SU-DHL-6 (cell line): ENCODE data around the gene PKD2.

Experiments used
- H2AFZ ChIP-seq: fragments of 200-600 bp; sonication (generic); 2 replicates; pipeline ENCODE4 v1.6.1; 2014; ENCODE audit warnings: low read depth, mild to moderate bottlenecking, moderate library complexity, mixed read lengths, antibody characterized with exemption, low read length; ENCODE audit not compliant: severe bottlenecking
- H3F3A ChIP-seq: fragments of 200-600 bp; shearing (Covaris generic); 2 replicates; pipeline ENCODE4 v1.6.0; 2016; ENCODE audit warnings: antibody characterized with exemption, mild to moderate bottlenecking; ENCODE audit not compliant: insufficient read depth
- H3K27ac ChIP-seq: fragments of 200-600 bp; sonication (generic); 2 replicates; pipeline ENCODE4 v1.5.1; 2016; ENCODE audit warnings: low read depth, mild to moderate bottlenecking, low read length, moderate library complexity, mixed read lengths
- H3K27me3 ChIP-seq: fragments of 200-600 bp; sonication (generic), shearing (Covaris generic); 2 replicates; pipeline ENCODE4 v1.6.0; 2014; ENCODE audit warnings: mild to moderate bottlenecking, low read length
- H3K36me3 ChIP-seq: fragments of 200-600 bp; sonication (generic); 2 replicates; pipeline ENCODE4 v1.6.1; 2014; ENCODE audit warnings: mild to moderate bottlenecking, low read length, mixed read lengths
- H3K4me2 ChIP-seq: fragments of 300-600, 200-600 bp; shearing (Covaris generic), sonication (generic); 2 replicates; pipeline ENCODE4 v1.6.0; 2014; ENCODE audit warnings: low read length, low read depth, mild to moderate bottlenecking; ENCODE audit not compliant: poor library complexity, severe bottlenecking
- H3K4me3 ChIP-seq: fragments of 200-600 bp; sonication (generic); 2 replicates; pipeline ENCODE4 v1.5.1; 2014; ENCODE audit warnings: antibody characterized with exemption, low read length, mild to moderate bottlenecking, mixed read lengths; ENCODE audit not compliant: insufficient read depth, poor library complexity, severe bottlenecking
- H3K79me2 ChIP-seq: fragments of 200-600 bp; sonication (generic); 2 replicates; pipeline ENCODE4 v1.6.1; 2014; ENCODE audit warnings: mild to moderate bottlenecking, low read length, moderate library complexity; ENCODE audit not compliant: insufficient read depth
- H3K9ac ChIP-seq: fragments of 200-600 bp; sonication (generic); 2 replicates; pipeline ENCODE4 v1.7.0; 2014; ENCODE audit warnings: mild to moderate bottlenecking, low read length
- H3K9me2 ChIP-seq: fragments of 200-600 bp; sonication (generic); replicated peaks from 2 replicates; pipeline ENCODE4 v1.6.1; 2014; ENCODE audit warnings: low read length; ENCODE audit not compliant: insufficient read depth
- H3K9me3 ChIP-seq: fragments of 200-600 bp; sonication (generic); 2 replicates; pipeline ENCODE4 v1.6.1; 2014; ENCODE audit warnings: low read length, mixed read lengths; ENCODE audit not compliant: insufficient read depth
- H4K20me1 ChIP-seq: fragments of 200-600 bp; sonication (generic); 2 replicates; pipeline ENCODE4 v1.6.1; 2014; ENCODE audit warnings: low read depth, mild to moderate bottlenecking, antibody characterized with exemption, low read length, moderate library complexity, mixed read lengths
- EZH2phosphoT487 ChIP-seq: fragments of 200-600 bp; sonication (generic), shearing (Covaris generic); conservative IDR thresholded peaks from 2 replicates; pipeline ENCODE4 v1.6.1; 2018; ENCODE audit warnings: mild to moderate bottlenecking, antibody characterized with exemption, low read length, moderate library complexity, mixed read lengths
- TF ChIP-seq, protein P1 (sequence below): fragments of 200-600 bp; sonication (generic); IDR thresholded peaks from one replicate; pipeline ENCODE4 v1.5.1; 2017; ENCODE audit warnings: antibody characterized with exemption, mild to moderate bottlenecking, low read length, moderate library complexity; ENCODE audit not compliant: insufficient read depth, poor library complexity, severe bottlenecking

Gene PKD2

DNA sequence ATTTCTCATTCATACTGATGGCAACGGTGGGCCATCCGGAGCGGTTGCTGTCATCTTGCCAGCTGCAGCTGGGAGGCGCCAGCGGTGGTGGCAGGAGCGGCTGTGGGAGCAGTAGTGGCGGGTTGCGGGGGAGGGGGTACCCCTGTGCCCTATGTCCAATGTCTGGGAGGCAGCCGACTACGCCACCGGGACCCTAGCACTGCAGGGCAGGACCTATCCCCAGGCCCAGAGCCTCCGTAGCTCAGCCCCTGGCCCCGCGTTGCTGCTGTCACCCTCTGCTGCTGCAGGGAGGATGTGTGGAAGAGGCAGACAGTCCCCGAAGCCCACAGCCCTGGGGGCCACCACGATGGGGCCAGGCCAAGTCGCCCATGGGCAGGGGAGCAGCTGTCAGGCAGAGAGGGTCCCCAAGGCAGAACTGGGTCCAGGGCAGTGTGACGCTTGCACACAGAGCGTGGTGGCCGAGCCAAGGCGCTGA, 41.9 kb upstream of the PKD2 start:
- H3K4me3 ChIP-seq: no peak overlapping the region
- H3K9me2 ChIP-seq: no peaks in the 10 kb centered on the region
- H4K20me1 ChIP-seq: no peaks in the 10 kb centered on the region
- H3F3A ChIP-seq: no peaks in the 10 kb centered on the region
- H3K9ac ChIP-seq: no peak overlapping the region
- no peaks in the 10 kb centered on the region for H3K79me2 ChIP-seq
- H3K27ac ChIP-seq: no peak overlapping the region
- no peaks in the 10 kb centered on the region for H3K36me3 ChIP-seq
- H2AFZ ChIP-seq: no peak overlapping the region
- TF ChIP-seq EZH2phosphoT487: no peak
- TF ChIP-seq, protein P1, sequence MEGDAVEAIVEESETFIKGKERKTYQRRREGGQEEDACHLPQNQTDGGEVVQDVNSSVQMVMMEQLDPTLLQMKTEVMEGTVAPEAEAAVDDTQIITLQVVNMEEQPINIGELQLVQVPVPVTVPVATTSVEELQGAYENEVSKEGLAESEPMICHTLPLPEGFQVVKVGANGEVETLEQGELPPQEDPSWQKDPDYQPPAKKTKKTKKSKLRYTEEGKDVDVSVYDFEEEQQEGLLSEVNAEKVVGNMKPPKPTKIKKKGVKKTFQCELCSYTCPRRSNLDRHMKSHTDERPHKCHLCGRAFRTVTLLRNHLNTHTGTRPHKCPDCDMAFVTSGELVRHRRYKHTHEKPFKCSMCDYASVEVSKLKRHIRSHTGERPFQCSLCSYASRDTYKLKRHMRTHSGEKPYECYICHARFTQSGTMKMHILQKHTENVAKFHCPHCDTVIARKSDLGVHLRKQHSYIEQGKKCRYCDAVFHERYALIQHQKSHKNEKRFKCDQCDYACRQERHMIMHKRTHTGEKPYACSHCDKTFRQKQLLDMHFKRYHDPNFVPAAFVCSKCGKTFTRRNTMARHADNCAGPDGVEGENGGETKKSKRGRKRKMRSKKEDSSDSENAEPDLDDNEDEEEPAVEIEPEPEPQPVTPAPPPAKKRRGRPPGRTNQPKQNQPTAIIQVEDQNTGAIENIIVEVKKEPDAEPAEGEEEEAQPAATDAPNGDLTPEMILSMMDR: no peak
- no peaks in the 10 kb centered on the region for H3K9me3 ChIP-seq
- H3K4me2 ChIP-seq: no peak overlapping the region
- H3K27me3 ChIP-seq: no peaks in the 10 kb centered on the region

DNA sequence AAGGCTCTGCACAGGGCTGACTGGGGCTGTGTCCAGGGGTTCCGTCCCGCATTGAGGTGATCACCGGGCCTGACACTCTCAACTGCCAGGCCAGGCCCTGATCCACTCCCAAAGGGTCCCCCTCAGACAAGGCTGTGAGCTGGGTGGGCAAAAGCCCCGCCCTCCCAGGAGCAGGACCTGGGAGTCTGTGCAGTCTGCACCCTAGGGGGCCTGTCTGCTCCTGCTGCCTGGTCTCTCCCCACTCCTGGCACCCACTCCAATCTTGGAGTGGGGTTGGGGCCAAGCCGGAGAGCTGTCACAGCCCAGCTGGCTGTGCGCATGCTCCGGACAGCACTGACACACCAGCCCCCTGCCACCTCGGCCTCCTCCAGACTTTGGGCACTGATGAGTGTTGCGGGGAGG, 41.3 kb upstream of the PKD2 start:
- Histone ChIP-seq H3K79me2 (no peaks in the 10 kb centered on the region), H3K9me2 (no peaks in the 10 kb centered on the region), H3F3A (no peaks in the 10 kb centered on the region), H3K9ac (no peak overlapping the region), H3K4me2 (no peak overlapping the region), H2AFZ (no peak overlapping the region), H3K9me3 (no peaks in the 10 kb centered on the region), H4K20me1 (no peaks in the 10 kb centered on the region), H3K4me3 (no peak overlapping the region), H3K27ac (no peak overlapping the region), H3K27me3 (no peaks in the 10 kb centered on the region), H3K36me3 (no peaks in the 10 kb centered on the region)
- TF ChIP-seq, protein P1: no peak
- no peak for TF ChIP-seq EZH2phosphoT487

GRCh38 chr4:87967193-87967592, 40.2 kb upstream of the PKD2 start:
- no peak overlapping the region for H3K9ac ChIP-seq
- H2AFZ ChIP-seq: no peak overlapping the region
- H3K4me3 ChIP-seq: no peak overlapping the region
- no peaks in the 10 kb centered on the region for H3K9me3 ChIP-seq
- no peaks in the 10 kb centered on the region for H3K79me2 ChIP-seq
- H3K27me3 ChIP-seq: no peaks in the 10 kb centered on the region
- H3K4me2 ChIP-seq: no peak overlapping the region
- no peak overlapping the region for H3K27ac ChIP-seq
- no peaks in the 10 kb centered on the region for H3F3A ChIP-seq
- H3K36me3 ChIP-seq: no peaks in the 10 kb centered on the region
- no peaks in the 10 kb centered on the region for H4K20me1 ChIP-seq
- no peak for TF ChIP-seq EZH2phosphoT487
- TF ChIP-seq, protein P1: no peak
- H3K9me2 ChIP-seq: no peaks in the 10 kb centered on the region
